ENCODE results near the gene COL18A1.
"Not testable (repeated sequence)": the region's sequence is repeated elsewhere in the genome, so short reads cannot be mapped to it uniquely, and the experiment has no call there.

COL18A1 gene

DNA sequence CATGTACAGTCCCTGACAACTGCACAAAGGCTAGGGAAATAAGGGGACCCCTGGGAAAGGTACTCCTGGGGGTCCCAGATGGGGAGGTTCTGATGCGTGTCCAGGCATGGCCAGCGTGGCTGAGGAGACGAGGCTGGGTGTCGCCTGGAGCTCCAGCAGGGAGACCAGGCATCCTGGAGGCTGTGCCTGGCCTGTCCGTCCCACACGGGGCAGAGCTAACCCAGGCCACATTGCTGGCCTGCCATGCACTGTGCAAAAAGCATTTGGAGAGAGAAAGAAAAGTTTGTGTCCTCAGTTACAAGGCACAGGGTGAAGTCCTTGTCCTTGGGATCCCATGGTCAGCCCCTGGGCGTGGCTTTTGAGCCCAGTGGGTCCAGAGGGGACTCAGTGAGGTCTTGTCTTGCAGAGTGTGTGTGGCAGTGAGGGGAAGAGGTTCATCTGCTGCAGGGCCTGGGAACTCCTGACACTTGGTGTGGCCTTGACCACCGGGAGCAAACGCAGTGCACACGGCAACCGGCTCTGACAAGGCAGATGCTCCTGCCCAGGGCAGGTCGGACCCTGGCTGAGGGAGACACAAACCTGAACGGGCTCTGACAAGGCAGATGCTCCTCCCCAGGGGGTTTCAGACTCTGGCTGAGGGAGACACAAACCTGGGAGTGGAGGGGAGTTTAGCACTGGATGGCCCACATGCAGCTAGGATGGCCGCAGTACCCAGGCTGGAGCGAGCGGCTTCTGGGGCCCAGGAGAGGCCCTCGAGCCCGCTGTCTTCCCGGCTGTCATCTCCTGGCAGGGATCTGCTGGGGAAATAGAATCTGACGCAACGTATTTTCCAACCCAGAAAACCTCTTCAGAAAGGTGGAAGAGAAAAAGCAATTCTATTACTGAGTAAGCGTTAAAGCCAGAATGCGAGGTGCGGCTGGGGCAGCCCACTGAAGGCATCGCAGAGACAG lies 37.3 kb upstream of the COL18A1 start:
- DNase-seq, result no peak

DNA sequence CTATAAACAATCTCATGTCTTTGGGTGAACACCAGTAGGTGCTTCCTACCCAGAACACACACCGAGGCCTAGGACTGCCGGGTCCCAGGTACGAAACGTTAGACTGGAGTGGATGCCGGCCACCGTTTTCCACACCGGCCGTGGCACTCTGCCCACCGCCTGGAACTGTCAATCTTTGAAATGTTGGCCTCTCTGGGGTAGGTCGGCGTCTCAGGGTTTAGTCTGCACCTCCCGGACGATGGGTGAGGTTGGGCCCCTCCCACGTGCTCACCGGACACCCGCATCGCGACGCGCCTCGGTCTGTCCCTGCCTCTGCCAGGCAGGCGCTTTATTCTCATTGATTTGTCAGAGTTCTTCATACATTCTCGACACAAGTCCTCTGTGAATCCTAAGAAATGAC lies 35.9 kb upstream of the COL18A1 start:
- not testable (repeated sequence) for DNase-seq

DNA sequence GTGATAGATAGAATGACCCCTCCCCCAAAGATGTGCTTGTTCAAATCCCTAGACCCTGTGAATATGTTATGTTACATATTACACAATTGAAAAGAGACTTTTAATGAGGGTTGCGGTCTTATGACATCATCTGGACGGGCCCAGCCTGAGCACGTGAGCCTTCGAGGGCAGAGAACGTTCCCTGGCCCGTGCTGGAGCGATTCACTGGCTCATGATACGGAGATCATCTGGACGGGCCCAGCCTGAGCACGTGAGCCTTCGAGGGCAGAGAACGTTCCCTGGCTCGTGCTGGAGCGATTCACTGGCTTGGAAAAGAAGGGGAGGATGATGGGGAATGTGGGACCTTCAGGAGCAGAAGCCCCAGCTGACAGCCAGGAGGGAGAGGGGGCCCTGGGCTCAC lies 34.4 kb upstream of the COL18A1 start:
- no peak for DNase-seq

DNA sequence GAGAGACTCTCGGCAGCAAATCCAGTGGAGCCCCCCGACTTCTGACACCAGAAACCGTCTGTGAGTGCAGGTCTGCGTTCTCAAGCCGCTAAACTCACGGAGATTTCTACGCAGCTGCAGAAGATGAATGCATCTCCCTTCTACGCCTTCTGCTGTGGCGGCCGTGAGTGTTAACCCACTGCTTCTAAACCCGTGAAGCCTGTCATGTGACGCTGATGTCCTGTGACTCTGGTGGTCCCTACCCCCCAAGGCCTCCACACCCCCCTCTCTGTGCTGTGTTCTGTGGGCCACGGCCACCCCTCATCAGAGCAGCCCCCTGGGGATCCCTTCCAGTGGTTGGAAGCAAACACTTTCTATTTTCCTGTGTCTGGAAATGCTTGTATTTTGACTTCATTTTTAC lies 33.9 kb upstream of the COL18A1 start:
- DNase-seq, result no peak

DNA sequence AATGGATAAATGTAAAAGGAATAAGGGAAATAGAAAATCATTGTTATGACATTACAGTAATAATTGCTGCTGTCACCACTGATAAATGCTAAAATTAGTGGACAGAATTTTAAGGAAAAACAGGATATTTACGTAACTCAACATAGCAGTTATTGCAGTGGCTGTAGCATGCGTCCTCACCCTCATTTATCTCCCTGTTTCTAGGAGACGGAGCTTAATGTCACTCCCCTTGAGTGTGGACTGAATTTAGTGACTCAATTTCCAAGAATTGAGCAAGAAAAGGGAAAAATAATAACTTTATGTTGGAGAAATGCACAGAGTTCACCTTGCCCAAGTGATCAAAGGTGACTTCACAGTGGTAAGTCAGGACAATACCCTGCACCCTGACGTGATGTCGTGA lies 33.3 kb upstream of the COL18A1 start:
- no peak for DNase-seq

DNA sequence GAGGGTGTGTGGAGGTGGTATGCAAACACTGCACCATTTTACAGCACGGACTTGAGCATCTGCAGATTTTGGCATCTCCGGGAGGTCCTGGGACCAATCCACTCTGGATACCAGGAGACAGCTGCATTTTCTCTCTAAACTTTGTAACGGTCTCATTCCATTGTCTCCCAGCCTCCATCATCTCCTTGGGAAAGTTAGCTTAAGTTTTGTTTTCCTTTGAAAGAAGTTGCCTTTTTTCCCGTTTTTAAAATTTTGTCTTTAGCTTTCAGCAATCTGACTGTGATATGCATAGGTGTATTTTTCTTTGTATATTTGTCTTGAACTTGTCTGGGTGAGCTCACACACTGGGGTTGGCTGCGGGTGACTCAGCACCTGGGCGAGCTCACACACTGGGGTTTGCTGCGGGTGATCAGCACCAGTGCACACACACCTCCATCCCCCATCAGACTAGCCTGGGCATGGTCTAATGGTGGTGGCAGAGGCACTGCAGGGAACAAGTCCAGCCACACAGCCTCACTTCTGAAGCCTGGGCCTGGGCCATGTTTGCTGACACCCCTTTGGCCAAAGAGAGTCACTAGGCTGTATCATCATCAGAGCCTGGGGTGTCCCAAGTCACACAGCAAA lies 32.1 kb upstream of the COL18A1 start:
- no peak for DNase-seq

DNA sequence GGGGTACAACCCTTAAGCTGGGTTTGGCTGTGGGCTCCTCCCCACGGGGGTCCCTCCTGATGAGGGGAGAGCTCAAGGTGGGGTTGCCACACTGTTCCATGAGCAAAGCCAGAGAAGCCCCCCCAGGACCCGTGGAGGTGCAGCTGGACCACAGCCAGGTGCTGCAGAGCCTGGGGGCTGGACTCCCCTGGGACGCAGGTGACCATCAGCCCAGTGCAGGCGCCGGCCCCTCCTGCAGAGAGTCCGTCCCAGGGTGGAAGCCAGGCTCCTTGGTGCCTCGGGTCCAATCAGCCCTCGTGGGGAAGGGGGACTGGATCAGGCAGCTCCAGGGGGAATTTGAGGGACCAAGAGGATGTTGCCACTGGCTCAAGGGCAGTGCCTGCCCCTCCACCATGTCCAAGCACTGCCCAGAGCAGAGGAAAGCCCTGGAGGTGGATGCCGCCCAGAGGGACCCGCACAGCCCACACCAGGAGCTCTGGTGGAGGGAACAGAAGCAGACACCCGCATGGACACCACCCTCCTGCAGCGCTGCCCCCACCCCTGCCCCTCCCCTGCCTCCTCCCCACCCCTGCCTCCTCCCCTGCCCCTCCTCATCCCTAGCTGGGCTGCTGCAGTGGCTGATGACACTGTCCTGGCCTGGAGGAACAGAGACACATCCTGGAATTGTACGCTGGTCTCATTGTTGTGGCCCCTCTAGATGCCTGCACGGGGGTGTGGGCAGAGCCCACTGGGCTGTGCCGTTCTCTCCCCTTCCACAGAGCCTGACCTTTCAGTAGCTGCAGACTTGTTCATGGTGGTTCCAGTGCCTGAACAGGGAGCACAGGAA lies 30.8 kb upstream of the COL18A1 start:
- DNase-seq, result no peak

DNA sequence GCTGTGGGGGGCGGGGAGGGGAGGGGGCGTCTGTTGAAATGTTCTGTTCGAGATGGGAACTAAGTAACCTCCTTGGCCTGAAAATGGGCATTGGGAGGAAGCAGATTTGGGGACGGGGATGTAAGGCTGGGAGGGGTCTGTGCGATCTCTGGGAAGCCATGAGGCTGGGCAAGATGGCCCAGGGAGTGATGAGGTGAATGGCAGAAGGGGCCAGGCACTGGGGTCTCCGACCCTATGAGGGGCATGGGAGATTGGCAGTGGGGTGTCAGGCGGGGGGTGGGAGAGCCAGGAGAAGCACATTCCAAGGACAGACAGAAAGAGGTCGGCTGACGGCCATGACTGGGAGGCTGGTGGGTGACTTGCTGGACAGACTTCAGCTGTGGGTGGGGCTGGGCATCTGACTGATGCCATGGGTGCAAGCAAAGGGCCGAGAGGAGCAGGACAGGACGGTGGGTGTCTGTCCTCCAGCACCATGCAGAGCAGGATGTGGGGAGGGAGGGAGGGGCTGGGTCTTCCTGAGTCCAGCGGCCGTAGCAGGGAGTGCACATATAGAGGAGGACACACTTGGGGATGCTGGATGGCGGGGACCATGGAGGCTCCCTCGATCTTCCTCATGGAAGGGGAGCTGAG lies 30.0 kb upstream of the COL18A1 start:
- DNase-seq, result no peak

DNA sequence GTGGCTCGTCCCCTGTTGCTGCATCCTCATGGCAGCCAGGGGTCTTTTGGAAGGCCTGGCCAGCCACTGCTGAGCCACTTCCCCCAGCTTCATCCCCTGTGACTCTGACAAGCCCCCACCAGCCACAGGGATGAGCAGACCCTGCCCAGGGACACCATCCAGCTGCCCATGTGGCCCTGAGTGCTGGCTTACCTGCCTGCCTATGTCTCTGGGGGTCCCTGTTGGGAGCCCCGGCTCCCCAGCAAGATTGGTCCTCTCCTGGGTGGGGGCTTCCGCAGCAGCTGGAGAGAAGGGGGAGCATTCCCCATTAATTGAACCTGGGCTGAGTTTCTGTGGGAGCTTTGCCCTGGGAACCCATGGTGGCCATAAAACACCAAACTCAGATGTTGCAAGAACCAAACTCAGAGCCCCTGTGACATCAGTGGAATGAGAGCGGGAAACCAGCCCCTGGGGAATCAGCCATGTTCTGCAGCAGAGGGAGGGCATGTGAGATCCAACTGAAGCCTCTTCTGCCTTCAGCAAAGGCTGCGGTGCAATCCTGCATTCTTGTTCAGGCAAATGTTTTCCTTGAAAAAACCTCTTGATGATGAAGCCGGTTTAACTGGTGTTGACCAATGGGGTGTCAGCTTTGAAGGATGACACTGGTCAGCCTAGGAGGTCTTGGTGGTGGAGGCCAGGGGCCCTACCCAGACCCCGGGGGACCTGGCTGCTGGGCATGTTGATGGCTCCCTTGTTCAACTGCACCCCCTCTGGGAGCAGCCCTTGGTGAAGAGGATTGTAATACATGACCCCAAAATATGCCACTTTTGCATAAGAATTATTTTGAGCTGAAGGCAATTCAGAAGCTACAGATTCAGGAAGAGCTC lies 28.3 kb upstream of the COL18A1 start:
- no peak for DNase-seq

DNA sequence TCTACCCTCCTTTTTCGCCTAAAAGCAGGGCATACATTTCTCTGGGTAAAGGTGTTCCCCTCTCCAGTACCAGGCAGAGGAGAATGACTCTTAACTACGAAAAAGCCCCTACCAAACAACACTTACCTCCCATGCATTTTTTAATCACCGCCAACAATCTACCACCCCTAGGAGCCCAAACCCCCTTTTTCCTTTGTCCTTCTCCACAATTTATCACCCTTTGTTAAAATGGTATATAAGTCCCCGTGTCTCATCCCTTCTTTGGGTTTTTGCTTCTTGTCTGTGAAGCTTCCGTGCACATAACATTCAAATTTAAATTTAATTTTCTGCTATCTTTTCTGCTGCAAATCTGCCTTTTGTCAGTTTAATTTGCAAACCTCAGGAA lies 27.6 kb upstream of the COL18A1 start:
- no peak for DNase-seq

DNA sequence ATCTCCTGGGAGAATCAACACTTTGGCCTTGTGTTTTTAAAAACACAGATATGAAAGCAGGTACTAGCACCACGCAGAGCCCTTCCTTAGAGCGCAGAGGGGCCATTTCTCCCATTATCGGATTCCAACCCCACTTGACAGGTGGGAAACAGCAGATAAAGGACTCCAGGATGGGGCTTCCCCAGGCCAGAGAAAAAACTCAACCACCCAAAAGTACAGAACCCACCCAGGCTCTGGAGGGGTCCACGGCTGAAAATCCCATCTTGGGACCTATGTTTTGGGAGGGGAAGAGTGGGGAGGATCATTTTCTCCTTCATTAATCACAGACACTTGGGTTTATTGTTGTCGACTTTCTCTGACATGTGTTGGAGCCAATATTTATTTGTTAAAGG lies 27.1 kb upstream of the COL18A1 start:
- DNase-seq, result no peak

DNA sequence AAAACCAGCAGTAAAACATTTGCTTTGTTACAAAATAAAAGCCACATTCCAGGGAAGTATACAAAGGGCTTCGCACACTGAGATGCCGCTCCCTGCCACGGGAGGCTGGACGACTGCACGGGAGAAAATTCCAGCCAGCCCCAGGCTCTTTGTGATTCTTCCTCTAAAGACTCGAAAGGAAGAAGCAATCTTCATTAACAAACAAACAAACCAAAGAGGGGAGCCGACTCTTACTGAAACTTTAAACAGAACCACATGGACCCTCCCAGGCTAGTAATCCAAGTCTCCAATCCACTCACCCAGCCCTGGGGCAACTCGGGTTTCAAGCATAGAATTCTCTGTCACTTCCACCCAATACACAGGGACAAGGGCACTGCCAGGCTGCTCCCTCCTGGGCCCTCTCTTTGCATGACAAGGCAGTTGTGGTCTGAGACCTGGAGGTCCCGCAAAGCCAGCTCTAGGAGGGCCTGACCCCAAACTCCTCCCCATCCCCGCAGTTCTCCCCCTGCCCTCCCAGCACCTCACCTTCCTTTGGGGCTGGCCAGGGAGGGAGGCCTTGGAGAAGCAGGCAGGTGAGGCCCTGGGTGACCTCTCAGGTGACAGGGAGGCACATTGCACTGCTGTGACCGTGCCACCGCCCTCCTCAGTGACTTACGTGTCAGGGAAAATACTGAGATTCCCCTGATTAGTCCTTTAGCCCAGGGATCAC lies 26.6 kb upstream of the COL18A1 start:
- no peak for DNase-seq

DNA sequence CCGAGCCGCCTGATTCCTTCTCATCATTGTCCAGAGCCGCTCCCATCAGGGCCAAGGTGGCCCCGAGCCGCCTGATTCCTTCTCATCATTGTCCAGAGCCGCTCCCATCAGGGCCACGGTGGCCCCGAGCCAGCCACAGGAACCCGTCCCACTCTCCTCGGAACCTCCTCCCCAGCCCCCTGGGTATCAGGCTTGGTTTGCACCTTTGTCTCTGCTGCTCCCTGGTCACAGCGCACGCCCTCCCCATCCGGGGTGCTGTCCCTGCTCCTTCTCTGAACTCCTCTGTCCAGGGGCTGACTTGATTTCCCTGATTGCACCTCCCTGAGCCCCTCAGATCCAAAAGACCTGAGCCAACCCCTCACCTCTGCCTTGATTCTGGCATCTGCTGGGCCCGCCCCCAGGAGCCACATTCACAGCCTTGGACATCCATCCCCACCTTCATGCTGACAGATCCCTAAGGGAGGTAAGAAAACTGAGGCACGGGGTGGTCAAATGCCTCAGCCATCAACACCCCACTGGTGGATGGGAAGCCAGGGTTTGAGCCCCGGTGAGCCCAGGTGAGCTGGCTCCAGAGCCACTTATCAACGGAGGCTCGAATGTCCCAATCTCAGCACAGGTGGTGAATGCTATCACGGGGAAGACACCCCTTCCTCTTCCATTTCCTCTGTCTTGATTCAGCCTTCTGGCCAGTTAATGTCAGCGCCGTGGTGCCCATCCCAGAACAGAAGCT lies 25.6 kb upstream of the COL18A1 start:
- no peak for DNase-seq

DNA sequence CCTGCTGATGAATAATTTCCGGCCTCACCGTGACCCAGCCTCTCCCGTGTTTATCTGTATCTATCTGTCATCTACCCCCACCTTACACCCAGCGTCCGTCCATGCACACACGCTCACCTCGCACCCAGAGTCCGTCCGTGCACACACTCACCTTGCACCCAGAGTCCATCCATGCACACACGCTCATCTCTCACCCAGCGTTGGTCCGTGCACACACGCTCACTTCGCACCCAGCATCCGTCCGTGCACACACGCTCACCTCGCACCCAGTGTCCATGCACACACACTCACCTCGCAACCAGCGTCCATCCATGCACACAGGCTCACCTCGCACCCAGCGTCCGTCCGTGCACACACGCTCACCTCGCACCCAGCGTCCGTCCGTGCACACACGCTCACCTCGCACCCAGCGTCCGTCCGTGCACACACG lies 25.0 kb upstream of the COL18A1 start:
- no peak for DNase-seq

DNA sequence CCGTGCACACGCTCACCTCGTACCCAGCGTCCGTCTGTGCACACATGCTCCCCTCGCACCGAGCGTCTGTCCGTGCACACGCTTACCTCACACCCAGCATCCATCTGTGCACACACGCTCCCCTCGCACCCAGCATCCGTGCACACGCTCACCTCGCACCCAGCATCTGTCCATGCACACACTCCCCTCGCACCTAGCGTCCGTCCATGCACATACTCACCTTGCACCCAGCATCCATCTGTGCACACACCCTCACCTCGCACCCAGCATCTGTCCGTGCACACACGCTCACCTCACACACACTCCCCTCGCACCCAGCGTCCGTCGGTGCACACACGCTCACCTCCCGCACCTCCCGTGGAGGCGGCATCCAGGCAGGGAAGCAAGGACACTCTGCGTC lies 24.4 kb upstream of the COL18A1 start:
- DNase-seq, result no peak

DNA sequence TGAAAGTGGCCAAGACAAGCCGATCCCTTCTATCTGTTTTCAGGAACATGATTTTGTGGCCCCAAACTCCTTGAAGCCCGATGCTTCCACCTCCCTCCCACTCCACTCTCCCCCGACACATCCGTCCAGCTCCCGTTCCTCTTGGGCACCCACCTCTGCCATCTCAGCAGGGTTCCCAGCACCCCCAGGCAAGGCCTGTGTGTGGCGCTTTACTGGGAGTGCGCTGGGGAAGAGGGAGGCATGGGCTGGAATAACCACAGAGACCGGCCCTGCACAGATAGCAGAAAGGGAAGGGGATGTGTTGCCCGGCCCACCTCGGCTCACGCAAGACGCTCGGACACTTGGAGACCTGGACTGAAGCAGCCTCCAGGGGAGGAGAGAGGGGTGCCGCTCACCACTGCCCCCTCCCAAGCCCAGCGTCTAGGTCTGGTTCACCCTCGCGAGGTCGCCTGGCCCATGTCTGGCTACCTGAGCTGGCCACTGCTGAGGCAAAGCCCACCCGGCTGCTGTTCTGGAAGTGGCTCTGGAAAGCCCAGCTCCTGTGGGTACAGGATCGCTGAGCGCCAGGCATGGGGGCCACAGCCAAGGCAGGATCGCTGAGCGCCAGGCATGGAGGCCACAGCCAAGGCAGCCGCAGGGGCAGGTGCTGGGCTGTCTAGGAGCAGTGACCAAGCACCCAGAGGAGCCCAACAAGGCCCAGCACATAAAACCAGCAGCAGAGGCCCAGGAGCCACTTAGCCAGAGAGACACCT lies 23.8 kb upstream of the COL18A1 start:
- DNase-seq, result no peak

DNA sequence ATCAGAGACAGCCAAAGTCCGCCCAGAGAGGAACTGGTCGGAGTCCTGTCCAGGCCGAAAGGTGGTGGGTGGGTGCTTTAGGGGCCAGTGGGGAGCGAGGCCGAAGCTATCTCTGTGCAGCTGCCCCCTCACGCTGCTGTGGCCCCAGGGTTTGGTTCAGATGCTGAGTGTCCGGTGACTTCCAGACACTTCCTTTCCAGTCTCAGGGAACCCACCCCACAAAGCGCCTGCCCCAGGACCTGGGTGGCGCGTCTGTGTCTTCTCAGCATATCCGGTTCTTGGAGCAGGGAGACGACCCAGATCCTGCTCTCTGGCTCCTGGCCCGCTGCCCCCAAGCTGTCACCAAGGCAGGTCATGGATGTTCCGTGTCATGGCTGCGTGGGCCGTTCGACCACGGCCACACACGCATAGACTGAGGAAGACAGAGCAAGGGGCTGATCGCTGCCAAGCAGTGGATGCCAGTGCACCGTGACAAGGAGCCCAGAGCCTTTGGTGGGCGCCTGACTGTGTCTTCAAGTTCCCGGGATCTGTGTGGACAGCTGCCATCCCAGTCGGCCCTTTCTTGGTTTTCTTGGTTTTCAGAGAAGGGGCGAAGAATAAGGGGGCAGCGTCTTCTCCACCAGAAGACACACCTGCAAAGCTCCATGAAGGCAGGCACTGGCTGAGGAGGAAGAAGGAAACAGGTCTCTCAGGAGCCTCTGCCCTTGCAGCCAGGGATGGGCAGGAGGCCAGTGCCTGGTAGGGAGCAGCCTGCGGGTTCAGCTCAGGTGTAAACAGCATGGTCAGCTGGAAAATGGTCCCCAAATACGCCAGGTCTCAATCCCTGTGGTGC lies 22.9 kb upstream of the COL18A1 start:
- DNase-seq, result no peak

DNA sequence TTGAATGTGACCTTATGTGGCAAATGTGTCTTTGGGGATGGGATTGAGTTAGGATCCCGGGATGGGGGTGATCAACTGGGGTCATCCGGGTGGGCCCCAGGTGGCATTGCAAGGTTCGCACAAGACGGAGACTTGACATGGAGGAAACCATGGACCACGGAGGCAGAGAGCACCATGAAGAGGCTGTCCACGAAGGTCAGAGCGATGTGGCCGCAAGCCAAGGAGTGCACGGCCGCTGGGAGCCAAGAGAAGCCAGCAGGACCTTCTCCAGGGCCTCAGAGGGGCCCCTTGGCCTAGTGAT lies 22.3 kb upstream of the COL18A1 start:
- no peak for DNase-seq

DNA sequence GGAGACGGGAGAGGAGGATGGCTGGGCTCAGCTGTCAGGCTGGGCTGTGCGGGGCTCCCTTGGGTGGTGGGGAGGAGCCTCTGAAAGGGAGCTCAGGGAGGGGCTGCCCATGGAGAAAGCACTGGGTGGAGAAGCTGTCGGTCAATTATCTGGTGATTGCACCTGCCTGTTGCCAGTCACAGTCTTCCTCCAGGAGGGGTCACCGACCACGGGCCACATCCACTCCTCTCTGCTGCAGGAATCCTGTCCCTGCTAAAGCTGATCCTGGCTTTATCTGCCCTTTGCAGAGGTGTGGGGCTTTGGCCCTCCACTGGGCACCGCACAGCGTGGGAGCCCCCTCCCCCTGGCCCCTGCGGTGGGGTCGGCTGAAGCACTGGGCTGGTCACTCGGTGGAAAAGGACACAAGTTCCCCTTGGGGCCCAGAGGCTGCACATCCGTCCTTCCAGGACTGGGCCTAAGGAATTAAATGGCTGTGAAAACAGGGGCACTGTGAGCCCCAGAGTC lies 21.8 kb upstream of the COL18A1 start:
- DNase-seq, result no peak
